Fibroblast of lung (primary cell): Measurements from ENCODE around the gene EMILIN2. TPM values are rescaled to one million over a fixed set of nuclear protein-coding genes. Genes with fewer than 3 reads are reported as not detected.
A peak's percentile ranks its signal among the peaks of the same experiment; 100 is the strongest.

Experiments
- DNase-seq, 2 donors: peaks; one replicate each; pipeline versions ENCODE4 v3.0.0 to v3.0.0-alpha.2; 2010; ENCODE audit warnings: low read depth in 2 of 2
- H2AFZ ChIP-seq: 2 replicates; pipeline ENCODE4 v1.5.1; 2012; ENCODE audit warnings: low read length, control low read depth, inconsistent platforms
- H3K27ac ChIP-seq: 2 replicates; pipeline ENCODE4 v1.5.1; 2011; ENCODE audit warnings: low read length, control low read depth; ENCODE audit not compliant: insufficient read depth
- H3K27me3 ChIP-seq: 2 replicates; pipeline ENCODE4 v1.5.1; 2011; ENCODE audit warnings: mild to moderate bottlenecking, low read length; ENCODE audit not compliant: control insufficient read depth, insufficient read depth
- H3K36me3 ChIP-seq: 2 replicates; pipeline ENCODE4 v1.5.1; 2011; ENCODE audit warnings: low read length; ENCODE audit not compliant: control insufficient read depth, insufficient read depth
- H3K4me1 ChIP-seq: 2 replicates; pipeline ENCODE4 v1.5.1; 2011; ENCODE audit warnings: low read length; ENCODE audit not compliant: control insufficient read depth, insufficient read depth; ENCODE audit errors: extremely low read depth
- H3K4me2 ChIP-seq: 2 replicates; pipeline ENCODE4 v1.5.1; 2011; ENCODE audit warnings: low read length, control low read depth; ENCODE audit not compliant: insufficient read depth; ENCODE audit errors: extremely low read depth
- H3K4me3 ChIP-seq, 4 experiments: fragments of 200-600 bp in 1 of 4; sonication (generic) in 1 of 4; replicated peaks in 1 of 4; 2 replicates each; pipeline ENCODE4 v1.5.1; 2011 to 2016; ENCODE audit warnings: low read length in 4 of 4, low read depth in 3 of 4, mild to moderate bottlenecking in 3 of 4, control low read depth in 2 of 4, inconsistent platforms in 1 of 4, mixed read lengths in 1 of 4; ENCODE audit not compliant: insufficient read depth in 1 of 4; ENCODE audit errors: control extremely low read depth in 1 of 4
- H3K79me2 ChIP-seq: 2 replicates; pipeline ENCODE4 v1.5.1; 2012; ENCODE audit warnings: mild to moderate bottlenecking, low read length, inconsistent platforms; ENCODE audit not compliant: control insufficient read depth, insufficient read depth
- H3K9ac ChIP-seq: 2 replicates; pipeline ENCODE4 v1.5.1; 2011; ENCODE audit warnings: mild to moderate bottlenecking, low read length, control low read depth; ENCODE audit not compliant: insufficient read depth
- H3K9me3 ChIP-seq: 2 replicates; pipeline ENCODE4 v1.5.1; 2012; ENCODE audit warnings: low read depth, low read length; ENCODE audit not compliant: control insufficient read depth, insufficient read depth
- H4K20me1 ChIP-seq: 2 replicates; pipeline ENCODE4 v1.5.1; 2011; ENCODE audit warnings: low read length; ENCODE audit not compliant: control insufficient read depth, insufficient read depth; ENCODE audit errors: extremely low read depth
- EZH2 ChIP-seq: IDR thresholded peaks from 2 replicates; pipeline ENCODE4 v1.5.1; 2012; ENCODE audit warnings: low read length, control low read depth, mild to moderate bottlenecking; ENCODE audit errors: missing control alignments
- polyA plus RNA-seq, 2 donors: library from polyadenylated mRNA; depleted of rRNA in 1 of 2; stranded (reverse) in 1 of 2; unstranded in 1 of 2; fragments of >200 nt; gene quantifications; 2 replicates each; pipeline ENCODE4 v1.2.1, GENCODE V29; 2011 to 2012; ENCODE audit warnings: missing spikeins in 1 of 2
- total RNA-seq: library from RNA; depleted of rRNA; stranded (reverse); fragments of >200 nt; gene quantifications from 2 replicates; pipeline ENCODE4 v1.2.1, GENCODE V29; 2014
- TF ChIP-seq, protein P1 (sequence below), 2 donors: IDR thresholded peaks in 1 of 2; conservative IDR thresholded peaks in 1 of 2; 1 replicate in 1 of 2; 2 replicates in 1 of 2; pipeline ENCODE4 v1.5.1; 2011 to 2012; ENCODE audit warnings: low read length in 2 of 2, control low read depth in 1 of 2, inconsistent platforms in 1 of 2, low read depth in 1 of 2, mild to moderate bottlenecking in 1 of 2

The EMILIN2 gene
- total and polyA plus RNA-seq, 2 donors (not counting 1 experiment from before 2014, with no cell fraction given): 8.7 to 11.1 TPM

DNA sequence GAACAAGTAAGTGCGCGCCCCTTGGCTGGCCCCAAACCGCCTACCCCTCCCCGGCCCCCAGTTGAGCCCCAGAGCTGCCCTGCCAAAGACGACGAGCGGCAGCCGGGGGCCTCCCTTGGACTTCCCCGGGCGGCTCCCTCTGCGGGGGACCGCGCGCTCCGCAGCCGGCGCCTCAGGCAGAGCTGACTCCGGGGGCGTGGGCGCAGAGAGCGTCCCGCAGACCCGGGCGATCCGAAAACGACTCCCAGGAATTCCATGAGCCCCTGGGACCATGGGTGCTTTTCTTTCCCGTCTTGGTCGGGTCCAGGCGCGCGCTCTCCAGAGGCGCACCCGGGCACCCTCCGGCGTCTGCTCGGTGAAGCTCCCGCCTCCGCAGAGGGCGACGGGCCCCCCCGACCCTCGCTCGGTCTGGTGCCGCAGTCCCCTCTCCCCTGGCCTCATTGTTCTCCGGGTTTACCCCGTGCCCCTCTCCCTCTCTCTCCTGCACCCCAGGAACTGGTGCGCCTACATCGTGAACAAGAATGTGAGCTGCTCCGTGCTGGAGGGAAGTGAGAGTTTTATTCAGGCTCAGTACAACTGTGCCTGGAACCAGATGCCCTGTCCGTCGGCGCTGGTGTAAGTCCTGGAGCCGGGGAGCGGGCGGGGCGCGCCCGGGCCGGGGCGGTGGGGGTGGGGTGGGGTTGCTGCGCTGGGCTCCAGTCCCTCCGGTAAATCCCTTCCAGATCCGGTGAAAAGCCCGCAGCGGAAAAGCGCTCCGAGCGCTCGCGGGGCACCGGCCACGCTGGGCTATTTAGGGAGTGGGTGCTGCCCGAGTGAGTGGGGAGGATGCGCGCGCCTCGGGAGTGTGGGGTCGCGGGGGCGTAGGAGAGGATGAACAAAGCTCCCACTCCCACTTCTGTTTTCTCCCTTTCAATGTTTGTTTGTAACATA lies 776 bp downstream of the EMILIN2 start:
- Histone ChIP-seq H3K4me1 (peaks cover 4% of the 10 kb centered on the region), H3K9me3 (no peaks in the 10 kb centered on the region), H3K4me3 (peak overlapping the region; percentile 40 to 57 (median 47)), H3K27me3 (peaks cover 37% of the 10 kb centered on the region), H3K4me2 (peak overlapping the region; percentile 88), H3K79me2 (no peaks in the 10 kb centered on the region), H4K20me1 (no peaks in the 10 kb centered on the region), H3K27ac (no peak overlapping the region), H3K9ac (peak overlapping the region; percentile 65), H3K36me3 (no peaks in the 10 kb centered on the region), H2AFZ (peak overlapping the region; percentile 30)
- DNase-seq: peak; percentile 27 to 53
- TF ChIP-seq, protein P1, sequence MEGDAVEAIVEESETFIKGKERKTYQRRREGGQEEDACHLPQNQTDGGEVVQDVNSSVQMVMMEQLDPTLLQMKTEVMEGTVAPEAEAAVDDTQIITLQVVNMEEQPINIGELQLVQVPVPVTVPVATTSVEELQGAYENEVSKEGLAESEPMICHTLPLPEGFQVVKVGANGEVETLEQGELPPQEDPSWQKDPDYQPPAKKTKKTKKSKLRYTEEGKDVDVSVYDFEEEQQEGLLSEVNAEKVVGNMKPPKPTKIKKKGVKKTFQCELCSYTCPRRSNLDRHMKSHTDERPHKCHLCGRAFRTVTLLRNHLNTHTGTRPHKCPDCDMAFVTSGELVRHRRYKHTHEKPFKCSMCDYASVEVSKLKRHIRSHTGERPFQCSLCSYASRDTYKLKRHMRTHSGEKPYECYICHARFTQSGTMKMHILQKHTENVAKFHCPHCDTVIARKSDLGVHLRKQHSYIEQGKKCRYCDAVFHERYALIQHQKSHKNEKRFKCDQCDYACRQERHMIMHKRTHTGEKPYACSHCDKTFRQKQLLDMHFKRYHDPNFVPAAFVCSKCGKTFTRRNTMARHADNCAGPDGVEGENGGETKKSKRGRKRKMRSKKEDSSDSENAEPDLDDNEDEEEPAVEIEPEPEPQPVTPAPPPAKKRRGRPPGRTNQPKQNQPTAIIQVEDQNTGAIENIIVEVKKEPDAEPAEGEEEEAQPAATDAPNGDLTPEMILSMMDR (conservative IDR thresholded peaks at IDR 0.05 in 1 of 2, IDR thresholded peaks at IDR 0.05 in 1 of 2; ENCODE audit: low read depth in 1 of 2, low read length in 2 of 2): no peak
- TF ChIP-seq EZH2: peak; percentile 70

DNA sequence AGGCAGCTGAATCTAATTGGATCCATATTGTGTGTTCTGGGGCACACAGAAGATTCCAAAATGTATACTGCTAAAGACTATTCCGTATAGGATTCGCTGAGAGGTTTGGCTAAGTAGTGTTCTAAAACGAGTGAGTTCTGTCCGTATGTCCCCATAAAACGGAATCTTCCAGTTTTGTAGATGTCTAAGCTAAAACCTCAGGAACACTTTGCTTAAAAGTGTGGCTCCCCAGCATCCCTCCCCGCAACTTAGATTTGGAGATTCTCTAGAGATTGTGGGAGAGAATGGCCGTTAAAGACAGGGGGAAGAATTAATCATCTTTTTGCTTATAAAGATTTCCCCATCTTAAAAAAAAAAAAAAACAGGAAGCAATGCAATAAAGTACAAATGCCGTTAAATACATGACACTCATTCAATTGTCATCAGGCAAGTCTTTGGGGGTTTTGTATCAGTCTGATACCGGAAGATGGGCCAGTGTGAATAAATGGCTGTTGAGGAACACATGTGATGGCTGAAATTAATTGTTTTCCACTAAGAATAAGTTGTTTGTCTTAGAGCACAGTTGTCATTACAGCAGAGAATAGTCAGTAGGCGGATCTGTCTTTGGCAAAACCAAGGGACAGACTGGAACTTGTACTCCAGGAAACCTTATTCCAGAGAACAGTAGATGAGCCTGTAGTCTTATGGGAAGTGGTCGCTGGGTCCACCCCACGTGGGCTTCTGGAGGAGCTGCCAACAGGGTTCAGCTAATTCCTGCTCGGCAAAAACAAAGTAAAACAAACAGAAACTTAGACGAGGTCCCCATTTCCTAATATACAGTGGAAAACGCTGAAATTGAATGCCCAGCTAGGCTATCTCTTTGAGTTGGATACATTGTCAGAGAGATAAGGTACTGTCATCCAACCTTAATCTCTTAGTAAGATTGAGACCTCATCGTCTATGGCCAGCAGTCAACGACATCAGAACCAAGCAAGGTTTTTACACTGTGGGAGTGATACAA lies 1.7 kb downstream of the EMILIN2 start:
- Histone ChIP-seq H3K4me3 (peak overlapping the region in 3 of 4 experiments; percentile 2 to 57 (median 37)), H3K27me3 (peaks cover 34% of the 10 kb centered on the region), H3K36me3 (no peaks in the 10 kb centered on the region), H4K20me1 (no peaks in the 10 kb centered on the region), H3K4me1 (peaks cover 4% of the 10 kb centered on the region), H2AFZ (no peak overlapping the region), H3K79me2 (no peaks in the 10 kb centered on the region), H3K27ac (no peak overlapping the region), H3K9ac (no peak overlapping the region), H3K9me3 (no peaks in the 10 kb centered on the region), H3K4me2 (peak overlapping the region; percentile 37)
- no peak for TF ChIP-seq EZH2
- TF ChIP-seq, protein P1 (conservative IDR thresholded peaks at IDR 0.05 in 1 of 2, IDR thresholded peaks at IDR 0.05 in 1 of 2; ENCODE audit: low read depth in 1 of 2, low read length in 2 of 2): no peak
- DNase-seq: peak in 1 of 2 donors; percentile 20

DNA sequence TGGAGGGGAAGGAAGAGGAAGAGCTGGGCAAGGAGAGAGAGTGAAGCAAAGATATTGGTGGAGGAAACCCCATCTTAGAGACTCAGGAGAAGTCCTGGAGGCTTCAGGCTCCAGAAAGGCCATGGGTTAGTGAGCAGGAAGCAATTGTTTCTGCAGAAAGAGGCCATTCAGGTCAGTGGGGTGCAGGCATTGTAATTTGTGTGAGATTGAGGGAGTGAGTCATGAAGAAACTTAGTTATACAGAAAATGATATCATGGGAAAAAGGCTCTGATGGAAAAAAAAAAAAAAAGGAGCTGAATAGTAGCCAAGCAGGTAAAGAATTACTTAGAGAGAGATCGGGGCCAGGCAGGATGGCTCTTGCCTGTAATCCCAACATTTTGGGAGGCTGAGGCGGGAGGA lies 4.0 kb downstream of the EMILIN2 start:
- no peak for TF ChIP-seq EZH2
- TF ChIP-seq, protein P1 (conservative IDR thresholded peaks at IDR 0.05 in 1 of 2, IDR thresholded peaks at IDR 0.05 in 1 of 2; ENCODE audit: low read depth in 1 of 2, low read length in 2 of 2): no peak
- Histone ChIP-seq H3K36me3 (no peaks in the 10 kb centered on the region), H3K79me2 (no peaks in the 10 kb centered on the region), H3K4me3 (no peak overlapping the region), H3K4me2 (no peak overlapping the region), H3K9me3 (no peaks in the 10 kb centered on the region), H2AFZ (no peak overlapping the region), H3K9ac (no peak overlapping the region), H3K27ac (no peak overlapping the region), H3K27me3 (peaks cover 23% of the 10 kb centered on the region), H4K20me1 (no peaks in the 10 kb centered on the region), H3K4me1 (peaks cover 4% of the 10 kb centered on the region)
- no peak for DNase-seq
